Activated CD8-positive, alpha-beta memory T cell treated with anti-CD3 and anti-CD28 coated beads, Interleukin-2, amount 10 ng/mL, durations not matched to agents 7 days and 5 days (primary cell): Measurements from ENCODE around the gene DAAM2. TPM values are rescaled to one million over a fixed set of nuclear protein-coding genes. Genes with fewer than 3 reads are reported as not detected.

Experiments
- ATAC-seq: fragments of 150-1000 bp; cut with Tn5 transposase; one replicate; pipeline ENCODE4 v1.10.0; 2021; ENCODE audit warnings: moderate library complexity
- CTCF ChIA-PET: fragments of 350-600 bp; sonication (Branson Sonifier 250); formaldehyde crosslinking; loops from one replicate; lab custom pipeline; 2021; ENCODE audit warnings: antibody characterized with exemption; lab: Charles Lee
- DNase-seq: peaks from one replicate; pipeline ENCODE4 v3.0.0-alpha.2; 2020
- H3K27ac Mint-ChIP-seq: one replicate; pipeline ENCODE4 v1.8.0; 2021; ENCODE audit warnings: mild to moderate bottlenecking, mixed read lengths
- H3K27me3 Mint-ChIP-seq: one replicate; pipeline ENCODE4 v1.8.0; 2021; ENCODE audit warnings: mixed read lengths
- H3K36me3 Mint-ChIP-seq: one replicate; pipeline ENCODE4 v1.8.0; 2021; ENCODE audit warnings: mild to moderate bottlenecking, mixed read lengths
- H3K4me1 Mint-ChIP-seq: one replicate; pipeline ENCODE4 v1.8.0; 2021; ENCODE audit warnings: mixed read lengths
- H3K4me3 Mint-ChIP-seq: one replicate; pipeline ENCODE4 v1.8.0; 2021; ENCODE audit warnings: mild to moderate bottlenecking, moderate library complexity, mixed read lengths
- H3K9me3 Mint-ChIP-seq: one replicate; pipeline ENCODE4 v1.8.0; 2022; ENCODE audit warnings: low read depth, mixed read lengths
- total RNA-seq, 2 experiments: library from RNA; stranded (reverse); gene quantifications; one replicate each; pipeline ENCODE4 v1.2.3, GENCODE V29; 2021

Gene DAAM2
- total RNA-seq, 2 experiments from 2014 or later, result not detected

DNA sequence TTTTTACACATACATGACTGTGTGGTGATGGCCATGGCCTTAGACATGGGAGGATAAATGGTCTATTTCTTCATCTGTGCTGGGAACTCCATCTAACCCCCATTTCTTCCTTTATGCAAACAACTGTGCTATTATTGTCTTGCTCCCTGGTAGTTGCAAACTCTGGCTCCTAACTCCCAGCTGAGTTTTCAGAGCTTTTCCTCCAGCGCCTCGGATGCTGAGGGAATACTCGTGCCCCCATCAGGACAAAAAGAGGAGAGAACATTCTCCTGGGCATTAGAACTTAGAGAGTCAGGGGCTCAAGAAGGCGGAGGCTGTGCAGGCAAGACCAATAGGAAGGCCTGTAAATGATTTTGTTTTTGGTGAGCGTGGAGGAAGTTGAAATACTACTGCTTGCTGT, 2.1 kb downstream of the DAAM2 start:
- CTCF ChIA-PET, result no interaction called here
- no peaks in the 10 kb centered on the region for H3K36me3 Mint-ChIP-seq
- ATAC-seq (no peak), DNase-seq (no peak)
- no peak overlapping the region for H3K4me3 Mint-ChIP-seq
- no peaks in the 10 kb centered on the region for H3K4me1 Mint-ChIP-seq
- H3K27me3 Mint-ChIP-seq, result peaks cover 43% of the 10 kb centered on the region
- H3K27ac Mint-ChIP-seq, result no peak overlapping the region
- no peaks in the 10 kb centered on the region for H3K9me3 Mint-ChIP-seq

DNA sequence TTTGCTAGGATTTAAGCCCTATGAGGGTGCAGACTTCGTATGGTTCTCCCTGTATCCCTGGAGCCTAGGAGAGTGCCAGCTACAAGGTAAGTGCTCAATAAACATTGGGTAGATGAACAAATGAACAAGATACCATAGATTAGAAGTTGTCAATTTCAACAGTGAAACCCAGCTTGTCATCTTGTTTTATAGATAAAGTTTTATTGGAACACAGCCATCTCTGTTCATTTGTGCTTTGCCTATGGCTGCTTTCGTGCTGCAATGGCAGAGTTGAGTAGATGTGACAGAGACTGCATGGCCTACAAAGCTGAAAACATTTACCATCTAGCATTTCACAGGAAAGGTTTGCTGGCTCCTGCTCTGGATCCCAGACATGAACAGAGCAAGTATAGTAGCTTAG, 5.6 kb downstream of the DAAM2 start:
- Mint-ChIP-seq H3K36me3 (no peaks in the 10 kb centered on the region), H3K27ac (no peak overlapping the region), H3K27me3 (peaks cover 24% of the 10 kb centered on the region), H3K9me3 (no peaks in the 10 kb centered on the region), H3K4me3 (no peak overlapping the region), H3K4me1 (no peaks in the 10 kb centered on the region)
- CTCF ChIA-PET, result interaction anchor here (1.0 kb wide), 1 partner anchor 16 kb away, joined by 3 read pairs; no protein-coding TSS in a partner anchor
- ATAC-seq (no peak), DNase-seq (no peak)

DNA sequence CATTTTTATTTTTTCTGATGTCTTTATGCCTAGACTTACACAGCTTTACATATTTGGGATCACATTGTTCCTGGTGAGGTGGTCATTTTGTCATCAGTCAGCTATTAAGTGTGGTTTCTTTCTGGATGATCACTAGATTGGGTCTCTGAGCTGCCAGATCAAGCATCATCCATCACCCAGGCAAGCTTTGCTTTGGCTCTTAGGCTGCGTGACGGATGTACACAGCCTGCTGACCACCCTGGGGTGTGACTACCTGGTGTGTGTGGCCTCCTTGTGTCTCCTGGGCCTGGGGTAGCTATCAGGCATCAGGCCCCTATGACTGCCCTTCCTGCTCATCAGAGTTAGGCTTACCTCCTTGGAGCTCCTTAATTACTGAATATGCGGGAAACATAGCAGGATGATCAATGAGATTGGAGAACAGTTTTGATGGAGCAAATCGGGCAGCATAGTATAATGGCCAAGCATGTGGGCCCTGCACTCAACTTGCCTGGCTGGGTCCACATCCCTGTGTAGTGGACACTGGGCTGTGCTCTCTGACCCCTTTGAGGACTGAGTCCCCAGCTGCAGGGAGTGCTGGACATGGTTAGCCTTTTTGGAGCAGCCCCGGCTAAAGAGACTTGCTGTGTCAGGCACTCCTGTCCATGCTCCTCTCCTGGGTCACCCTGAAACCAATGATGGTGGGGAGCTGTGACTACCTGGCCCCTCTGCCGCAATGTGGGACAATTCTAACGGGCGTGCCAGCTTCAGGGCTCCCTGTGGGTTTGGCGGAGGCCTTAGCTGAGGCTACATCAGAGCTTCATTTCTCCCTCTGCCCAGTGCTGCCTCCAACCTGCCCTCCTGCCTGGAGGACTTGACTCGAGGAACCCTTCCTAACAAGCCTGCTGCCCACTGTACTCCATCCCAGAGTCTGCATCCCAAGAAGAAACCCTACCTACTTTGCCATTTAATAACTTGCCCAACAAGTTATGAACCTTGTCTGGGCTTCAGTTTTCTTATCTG, 8.2 kb downstream of the DAAM2 start:
- no peak for ATAC-seq
- no peak overlapping the region for H3K27ac Mint-ChIP-seq
- H3K36me3 Mint-ChIP-seq, result no peaks in the 10 kb centered on the region
- CTCF ChIA-PET, result no interaction called here
- H3K4me1 Mint-ChIP-seq, result no peaks in the 10 kb centered on the region
- no peak for DNase-seq
- no peaks in the 10 kb centered on the region for H3K9me3 Mint-ChIP-seq
- H3K4me3 Mint-ChIP-seq, result no peak overlapping the region
- no peaks in the 10 kb centered on the region for H3K27me3 Mint-ChIP-seq

- no peaks in the 10 kb centered on the region for H3K9me3 Mint-ChIP-seq
- no peak for DNase-seq
- CTCF ChIA-PET, result no interaction called here
- H3K27me3 Mint-ChIP-seq, result no peaks in the 10 kb centered on the region
- H3K4me1 Mint-ChIP-seq, result no peaks in the 10 kb centered on the region
- H3K36me3 Mint-ChIP-seq, result no peaks in the 10 kb centered on the region
- ATAC-seq, result no peak
- H3K4me3 Mint-ChIP-seq, result no peak overlapping the region
- no peak overlapping the region for H3K27ac Mint-ChIP-seq
Observed at GRCh38 chr6:39801456-39802251, 9.5 kb downstream of the DAAM2 start.

GRCh38 chr6:39803872-39804271, 11.7 kb downstream of the DAAM2 start:
- H3K4me1 Mint-ChIP-seq, result no peaks in the 10 kb centered on the region
- DNase-seq (no peak), ATAC-seq (no peak)
- H3K4me3 Mint-ChIP-seq, result no peak overlapping the region
- H3K36me3 Mint-ChIP-seq, result no peaks in the 10 kb centered on the region
- H3K27me3 Mint-ChIP-seq, result no peaks in the 10 kb centered on the region
- CTCF ChIA-PET, result no interaction called here
- no peaks in the 10 kb centered on the region for H3K9me3 Mint-ChIP-seq
- no peak overlapping the region for H3K27ac Mint-ChIP-seq

GRCh38 chr6:39804466-39805065, 12.4 kb downstream of the DAAM2 start:
- Mint-ChIP-seq H3K27ac (no peak overlapping the region), H3K9me3 (no peaks in the 10 kb centered on the region), H3K27me3 (no peaks in the 10 kb centered on the region), H3K36me3 (no peaks in the 10 kb centered on the region), H3K4me1 (no peaks in the 10 kb centered on the region), H3K4me3 (no peak overlapping the region)
- DNase-seq (no peak), ATAC-seq (no peak)
- CTCF ChIA-PET, result no interaction called here

DNA sequence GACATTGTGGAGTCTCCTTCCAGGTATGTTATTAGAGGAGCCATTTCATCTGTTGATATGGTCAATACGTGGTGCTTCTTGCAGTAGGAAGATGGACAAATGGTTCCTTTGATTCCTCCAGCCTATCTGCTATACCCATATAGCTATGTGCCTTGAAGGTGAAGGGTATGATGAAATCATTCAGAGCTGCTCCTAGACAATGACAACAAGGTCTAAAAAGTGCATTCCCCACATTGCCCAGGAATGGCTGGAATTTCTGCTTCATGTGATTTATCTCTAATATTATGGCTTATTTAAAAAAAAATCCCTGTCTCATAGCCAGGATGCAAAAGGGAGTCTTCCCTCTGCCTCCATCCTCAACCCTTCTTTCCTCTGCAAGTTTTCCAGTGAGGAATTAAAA, 14.1 kb downstream of the DAAM2 start:
- H3K27me3 Mint-ChIP-seq, result no peaks in the 10 kb centered on the region
- H3K9me3 Mint-ChIP-seq, result no peaks in the 10 kb centered on the region
- no peaks in the 10 kb centered on the region for H3K4me1 Mint-ChIP-seq
- no peaks in the 10 kb centered on the region for H3K36me3 Mint-ChIP-seq
- no peak overlapping the region for H3K4me3 Mint-ChIP-seq
- ATAC-seq (no peak), DNase-seq (no peak)
- CTCF ChIA-PET, result no interaction called here
- no peak overlapping the region for H3K27ac Mint-ChIP-seq

DNA sequence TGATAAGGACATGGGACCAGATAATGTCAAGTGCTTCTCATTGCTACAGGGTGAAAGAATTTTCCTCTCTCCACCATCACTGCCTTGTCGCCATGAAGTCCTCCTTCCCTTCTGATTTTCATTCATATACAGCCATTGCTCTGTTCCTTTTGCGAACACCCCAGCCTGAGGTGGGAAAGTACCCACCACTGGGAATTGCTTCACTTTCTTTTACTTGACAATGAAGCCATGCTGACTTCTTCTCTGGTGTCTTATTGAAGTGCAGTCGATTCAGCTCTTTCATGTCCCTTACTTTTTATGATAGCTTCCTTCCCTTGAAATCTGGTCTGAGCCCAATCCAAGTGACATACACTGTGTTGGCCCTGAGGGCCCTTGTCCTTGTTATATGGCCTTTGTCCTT, 16.2 kb downstream of the DAAM2 start:
- no peak overlapping the region for H3K27ac Mint-ChIP-seq
- H3K9me3 Mint-ChIP-seq, result no peaks in the 10 kb centered on the region
- H3K27me3 Mint-ChIP-seq, result no peaks in the 10 kb centered on the region
- CTCF ChIA-PET, result no interaction called here
- DNase-seq (no peak), ATAC-seq (no peak)
- H3K4me1 Mint-ChIP-seq, result no peaks in the 10 kb centered on the region
- H3K36me3 Mint-ChIP-seq, result no peaks in the 10 kb centered on the region
- no peak overlapping the region for H3K4me3 Mint-ChIP-seq

DNA sequence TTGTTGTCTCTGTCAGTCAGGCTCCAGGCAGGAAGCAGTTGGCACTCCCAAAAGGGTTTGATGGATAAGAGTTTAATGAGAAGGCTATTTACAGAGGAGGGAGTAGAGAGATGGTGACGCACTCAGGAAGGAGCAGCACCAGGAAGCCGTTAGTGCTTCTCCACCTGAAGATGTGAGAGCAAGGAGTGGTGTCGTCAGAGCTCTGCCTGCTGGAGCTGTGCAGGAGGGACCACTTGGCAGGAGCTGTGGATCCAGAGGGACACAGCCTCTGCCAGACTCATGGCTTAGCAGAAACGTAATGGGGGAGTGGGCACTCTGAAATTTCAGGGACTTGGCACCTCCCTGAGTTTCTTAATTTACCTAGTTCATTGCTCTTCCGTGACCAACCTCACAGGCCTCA, 16.8 kb downstream of the DAAM2 start:
- Mint-ChIP-seq H3K9me3 (no peaks in the 10 kb centered on the region), H3K4me1 (no peaks in the 10 kb centered on the region), H3K27me3 (no peaks in the 10 kb centered on the region), H3K27ac (no peak overlapping the region), H3K4me3 (no peak overlapping the region), H3K36me3 (no peaks in the 10 kb centered on the region)
- CTCF ChIA-PET, result no interaction called here
- ATAC-seq, result no peak
- DNase-seq, result no peak

DNA sequence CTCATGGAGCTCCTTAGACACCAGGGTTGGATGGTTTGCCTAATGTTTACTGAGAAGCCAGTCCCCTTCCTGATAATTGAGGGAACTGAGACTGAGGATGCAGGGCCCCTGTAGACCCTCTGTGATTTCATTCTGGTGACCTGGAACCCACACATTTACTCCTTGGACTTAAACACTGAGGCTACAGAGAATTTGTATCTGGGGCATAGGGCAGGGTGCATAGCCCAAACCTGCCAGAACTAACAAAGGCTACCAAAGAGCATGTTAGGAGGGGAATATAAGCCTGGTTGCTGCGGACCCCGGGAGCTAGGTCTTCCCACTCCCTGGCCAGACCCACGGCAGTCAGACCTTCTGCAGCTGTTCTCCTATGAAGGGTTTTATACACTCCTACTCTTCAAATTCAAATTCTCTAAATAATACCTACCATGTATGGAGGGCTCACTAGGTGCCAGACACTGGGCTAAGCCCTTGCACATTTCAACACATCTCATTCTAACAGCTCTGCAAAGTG, 19.7 kb downstream of the DAAM2 start:
- CTCF ChIA-PET, result no interaction called here
- no peak for ATAC-seq
- no peaks in the 10 kb centered on the region for H3K36me3 Mint-ChIP-seq
- no peaks in the 10 kb centered on the region for H3K9me3 Mint-ChIP-seq
- H3K4me1 Mint-ChIP-seq, result no peaks in the 10 kb centered on the region
- H3K27me3 Mint-ChIP-seq, result no peaks in the 10 kb centered on the region
- no peak overlapping the region for H3K27ac Mint-ChIP-seq
- H3K4me3 Mint-ChIP-seq, result no peak overlapping the region
- no peak for DNase-seq

DNA sequence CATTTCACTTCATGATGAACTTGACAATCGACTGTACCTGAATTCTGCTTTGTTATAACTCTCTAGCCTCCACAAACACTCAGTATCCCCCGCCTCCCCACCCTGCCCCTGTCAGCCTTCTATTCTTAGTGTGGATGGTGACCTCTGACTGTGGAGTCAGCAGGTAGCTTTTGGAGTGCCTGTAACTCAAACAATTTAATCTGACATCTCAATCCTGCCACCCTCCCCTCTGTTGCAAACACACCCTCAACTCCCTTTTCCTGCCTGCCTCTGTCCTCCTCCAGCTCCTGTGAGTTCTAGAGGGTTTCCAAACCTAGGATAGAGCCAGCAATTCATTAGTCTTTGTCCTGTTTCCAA, 20.3 kb downstream of the DAAM2 start:
- Mint-ChIP-seq H3K27ac (no peak overlapping the region), H3K27me3 (no peaks in the 10 kb centered on the region), H3K4me3 (no peak overlapping the region), H3K4me1 (no peaks in the 10 kb centered on the region), H3K9me3 (no peaks in the 10 kb centered on the region), H3K36me3 (no peaks in the 10 kb centered on the region)
- ATAC-seq (no peak), DNase-seq (no peak)
- CTCF ChIA-PET, result no interaction called here

- Mint-ChIP-seq H3K36me3 (no peaks in the 10 kb centered on the region), H3K27ac (no peak overlapping the region), H3K4me1 (no peaks in the 10 kb centered on the region), H3K4me3 (no peak overlapping the region), H3K9me3 (no peaks in the 10 kb centered on the region), H3K27me3 (no peaks in the 10 kb centered on the region)
- no peak for ATAC-seq
- no peak for DNase-seq
- CTCF ChIA-PET, result no interaction called here
Observed at GRCh38 chr6:39812853-39813533, 20.8 kb downstream of the DAAM2 start.

DNA sequence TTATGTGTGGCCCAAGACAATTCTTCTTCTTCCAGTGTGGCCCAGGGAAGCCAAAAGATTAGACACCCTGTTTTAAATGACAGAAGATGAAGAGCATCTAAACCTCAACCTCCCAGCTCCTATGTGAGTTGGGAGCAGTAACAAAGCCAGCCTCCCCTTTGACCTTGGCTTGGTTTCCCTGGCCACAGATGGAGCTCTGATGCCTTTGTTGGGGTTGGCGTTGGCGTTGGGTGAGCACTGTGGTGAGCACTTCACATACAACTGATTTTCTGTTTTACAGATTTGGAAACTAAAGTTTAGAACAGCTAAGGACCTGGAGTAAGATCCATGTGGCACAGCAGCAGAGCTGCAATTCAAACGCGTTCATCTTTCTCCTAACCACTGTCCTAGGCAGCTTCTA, 22.1 kb downstream of the DAAM2 start:
- H3K27ac Mint-ChIP-seq, result no peak overlapping the region
- H3K4me1 Mint-ChIP-seq, result no peaks in the 10 kb centered on the region
- no peaks in the 10 kb centered on the region for H3K36me3 Mint-ChIP-seq
- DNase-seq (no peak), ATAC-seq (no peak)
- H3K27me3 Mint-ChIP-seq, result no peaks in the 10 kb centered on the region
- CTCF ChIA-PET, result interaction anchor here (1.2 kb wide), 1 partner anchor 16 kb away, joined by 3 read pairs; no protein-coding TSS in a partner anchor
- no peak overlapping the region for H3K4me3 Mint-ChIP-seq
- no peaks in the 10 kb centered on the region for H3K9me3 Mint-ChIP-seq
